Measurements from ENCODE around the gene NCOA4. TPM values are rescaled to one million over a fixed set of nuclear protein-coding genes. Genes with fewer than 3 reads are reported as not detected.
"Not testable (repeated sequence)": the region's sequence is repeated elsewhere in the genome, so short reads cannot be mapped to it uniquely, and the experiment has no call there.

NCOA4 gene
- total RNA-seq, 1 experiment from 2014 or later = 68.0 TPM

DNA sequence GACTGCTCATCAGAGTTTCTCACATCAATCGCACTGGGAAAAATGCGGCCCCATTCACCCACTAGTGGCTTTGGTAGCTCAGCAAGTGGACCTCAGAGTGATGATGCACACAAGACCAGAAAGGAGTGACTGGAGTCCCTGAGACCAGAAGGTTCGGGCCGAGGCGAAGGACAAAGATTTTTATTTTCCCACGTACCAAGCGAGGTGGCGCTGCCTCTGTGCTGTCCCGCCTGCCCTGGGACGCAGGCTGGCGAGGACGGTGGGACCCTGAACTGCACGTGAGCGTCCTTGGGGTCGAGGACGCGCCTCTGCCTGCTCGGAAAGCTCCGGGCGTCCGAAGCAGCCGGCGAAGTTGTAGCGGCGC lies 58.7 kb downstream of the NCOA4 start:
- H3K9me3 ChIP-seq (ENCODE audit: control insufficient read depth in 1 of 2, insufficient read depth in 1 of 2, low read depth in 1 of 2, low read length in 2 of 2); POLR2A ChIA-PET; H4K20me1 ChIP-seq (ENCODE audit: insufficient read depth); H3K27me3 ChIP-seq (ENCODE audit: insufficient read depth, low read length); DNase-seq (ENCODE audit: low read depth, low spot score); H2AFZ ChIP-seq (ENCODE audit: low read depth, low read length, poor library complexity, severe bottlenecking); H3K9me2 ChIP-seq (ENCODE audit: insufficient read depth); H3K36me3 ChIP-seq (ENCODE audit: control insufficient read depth in 1 of 2, insufficient read depth in 2 of 2, low read length in 2 of 2); CTCF ChIA-PET; intact Hi-C loops (cut with micrococcal nuclease); RAD21 ChIA-PET (ENCODE audit: low non-redundant PET in 1 of 2, low total read pairs in 2 of 2, uncharacterized antibody in 2 of 2, unreplicated experiment in 2 of 2); H3K4me1 ChIP-seq (ENCODE audit: control insufficient read depth in 1 of 2, insufficient read depth in 2 of 2, low read length in 2 of 2): not testable (repeated sequence)
- peak; percentile 67 for ATAC-seq
- peaks cover 86% of the 10 kb centered on the region for H3K79me2 ChIP-seq (ENCODE audit: insufficient read depth, low read length)
- peak overlapping the region; percentile 56 for H3K27ac ChIP-seq (ENCODE audit: low read depth, low read length)
- peak overlapping the region; percentile 81 for H3K9ac ChIP-seq (ENCODE audit: low read length)
- H3K4me3 ChIP-seq (replicated peaks in 1 of 2; ENCODE audit: low read depth in 1 of 2, low read length in 2 of 2) = peak overlapping the region; percentile 77 to 78
- H3K4me2 ChIP-seq (ENCODE audit: low read length) = peak overlapping the region; percentile 78
- BruUV-seq (replicated peaks) = TSS peak; percentile 70

DNA sequence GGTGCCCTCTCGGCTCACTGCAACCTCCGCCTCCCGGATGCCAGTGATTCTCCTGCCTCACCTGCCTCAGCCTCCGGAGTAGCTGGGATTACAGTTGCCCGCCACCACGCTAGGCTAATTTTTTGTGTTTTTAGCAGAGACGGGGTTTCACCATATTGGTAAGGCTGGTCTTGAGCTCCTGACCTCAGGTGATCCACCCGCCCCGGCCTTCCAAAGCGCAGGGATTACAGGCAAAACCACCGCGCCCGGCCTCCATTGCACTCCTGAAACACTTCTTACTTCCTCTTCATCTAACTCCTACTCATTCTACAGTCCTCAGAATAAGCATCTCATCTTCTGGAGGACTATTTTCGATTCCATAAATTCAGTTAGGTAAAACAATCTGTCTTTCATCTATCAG lies 59.4 kb downstream of the NCOA4 start:
- Histone ChIP-seq H3K9ac (ENCODE audit: low read length) (peak overlapping the region; percentile 81), H3K4me2 (ENCODE audit: low read length) (peak overlapping the region; percentile 78), H3K4me3 (replicated peaks in 1 of 2; ENCODE audit: low read depth in 1 of 2, low read length in 2 of 2) (peak overlapping the region; percentile 77 to 78), H3K79me2 (ENCODE audit: insufficient read depth, low read length) (peaks cover 87% of the 10 kb centered on the region)
- H4K20me1 ChIP-seq (ENCODE audit: insufficient read depth); RAD21 ChIA-PET (ENCODE audit: low non-redundant PET in 1 of 2, low total read pairs in 2 of 2, uncharacterized antibody in 2 of 2, unreplicated experiment in 2 of 2); POLR2A ChIA-PET; CTCF ChIA-PET; H3K36me3 ChIP-seq (ENCODE audit: control insufficient read depth in 1 of 2, insufficient read depth in 2 of 2, low read length in 2 of 2); H2AFZ ChIP-seq (ENCODE audit: low read depth, low read length, poor library complexity, severe bottlenecking); ATAC-seq; H3K4me1 ChIP-seq (ENCODE audit: control insufficient read depth in 1 of 2, insufficient read depth in 2 of 2, low read length in 2 of 2); H3K27me3 ChIP-seq (ENCODE audit: insufficient read depth, low read length); H3K9me3 ChIP-seq (ENCODE audit: control insufficient read depth in 1 of 2, insufficient read depth in 1 of 2, low read depth in 1 of 2, low read length in 2 of 2); BruUV-seq (replicated peaks); DNase-seq (ENCODE audit: low read depth, low spot score); intact Hi-C loops (cut with micrococcal nuclease); H3K9me2 ChIP-seq (ENCODE audit: insufficient read depth); H3K27ac ChIP-seq (ENCODE audit: low read depth, low read length): not testable (repeated sequence)

DNA sequence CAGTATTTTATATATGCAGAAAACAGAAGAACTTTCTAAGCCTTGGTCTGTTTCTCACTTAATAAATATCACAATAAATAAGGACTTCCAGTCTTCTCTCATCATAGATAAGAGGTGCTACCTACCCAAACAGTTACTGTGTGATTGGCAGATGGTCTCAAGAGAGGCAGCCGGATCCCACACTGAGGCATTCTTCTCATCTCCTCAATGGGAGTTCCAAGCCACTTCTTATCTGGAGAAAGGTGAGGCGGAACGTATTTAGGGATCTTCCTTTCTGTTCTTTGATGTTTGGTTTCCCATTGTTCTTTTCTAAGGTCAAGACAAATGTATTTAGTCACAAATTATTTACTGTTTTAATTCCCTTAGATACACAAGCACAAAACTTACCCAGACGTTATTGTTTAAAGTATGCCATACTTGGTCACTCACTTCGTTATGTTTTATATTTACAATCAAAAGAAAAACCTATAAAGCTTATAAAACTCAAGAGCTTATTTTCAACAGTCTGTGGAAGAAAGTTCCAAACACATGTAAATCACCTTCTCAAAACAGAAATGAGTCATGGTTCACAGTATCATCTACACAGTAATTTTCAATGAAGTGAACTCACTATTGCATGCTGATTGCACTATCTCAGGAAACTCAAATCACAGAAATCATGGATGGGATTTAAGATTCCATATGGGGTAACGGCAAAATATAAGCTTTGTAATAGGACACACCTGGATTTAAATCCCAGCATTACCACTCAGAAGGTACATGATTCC lies 67.6 kb downstream of the NCOA4 start:
- intact Hi-C loops (cut with micrococcal nuclease); H4K20me1 ChIP-seq (ENCODE audit: insufficient read depth); H3K36me3 ChIP-seq (ENCODE audit: control insufficient read depth in 1 of 2, insufficient read depth in 2 of 2, low read length in 2 of 2); H3K9ac ChIP-seq (ENCODE audit: low read length); H2AFZ ChIP-seq (ENCODE audit: low read depth, low read length, poor library complexity, severe bottlenecking); DNase-seq (ENCODE audit: low read depth, low spot score); POLR2A ChIA-PET; ATAC-seq; H3K27me3 ChIP-seq (ENCODE audit: insufficient read depth, low read length); BruUV-seq (replicated peaks); H3K4me2 ChIP-seq (ENCODE audit: low read length); H3K4me3 ChIP-seq (replicated peaks in 1 of 2; ENCODE audit: low read depth in 1 of 2, low read length in 2 of 2); RAD21 ChIA-PET (ENCODE audit: low non-redundant PET in 1 of 2, low total read pairs in 2 of 2, uncharacterized antibody in 2 of 2, unreplicated experiment in 2 of 2); CTCF ChIA-PET; H3K27ac ChIP-seq (ENCODE audit: low read depth, low read length); H3K9me3 ChIP-seq (ENCODE audit: control insufficient read depth in 1 of 2, insufficient read depth in 1 of 2, low read depth in 1 of 2, low read length in 2 of 2); H3K9me2 ChIP-seq (ENCODE audit: insufficient read depth); H3K4me1 ChIP-seq (ENCODE audit: control insufficient read depth in 1 of 2, insufficient read depth in 2 of 2, low read length in 2 of 2): not testable (repeated sequence)
- peaks cover 26% of the 10 kb centered on the region for H3K79me2 ChIP-seq (ENCODE audit: insufficient read depth, low read length)

DNA sequence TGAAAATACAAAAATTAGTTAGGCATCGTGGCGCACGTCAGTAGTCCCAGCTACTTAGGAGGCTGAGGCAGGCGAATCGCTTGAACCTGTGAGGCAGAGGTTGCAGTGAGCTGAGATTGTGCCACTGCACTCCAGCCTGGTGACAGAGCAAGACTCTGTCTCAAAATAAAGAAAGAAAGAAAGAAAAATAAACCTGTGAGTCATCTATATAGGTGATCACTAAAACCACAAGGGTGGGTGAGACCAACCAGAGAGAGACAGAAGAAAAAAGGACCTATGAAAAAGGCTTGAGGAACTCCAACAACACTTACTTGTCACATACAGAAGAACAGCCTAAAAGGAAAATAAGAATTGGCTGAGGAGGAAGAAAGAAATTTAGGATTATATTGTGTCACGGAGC lies 72.5 kb downstream of the NCOA4 start:
- H3K9me3 ChIP-seq (ENCODE audit: control insufficient read depth in 1 of 2, insufficient read depth in 1 of 2, low read depth in 1 of 2, low read length in 2 of 2); H3K27me3 ChIP-seq (ENCODE audit: insufficient read depth, low read length); H2AFZ ChIP-seq (ENCODE audit: low read depth, low read length, poor library complexity, severe bottlenecking); H3K79me2 ChIP-seq (ENCODE audit: insufficient read depth, low read length); RAD21 ChIA-PET (ENCODE audit: low non-redundant PET in 1 of 2, low total read pairs in 2 of 2, uncharacterized antibody in 2 of 2, unreplicated experiment in 2 of 2); H3K36me3 ChIP-seq (ENCODE audit: control insufficient read depth in 1 of 2, insufficient read depth in 2 of 2, low read length in 2 of 2); H3K9me2 ChIP-seq (ENCODE audit: insufficient read depth); intact Hi-C loops (cut with micrococcal nuclease); H4K20me1 ChIP-seq (ENCODE audit: insufficient read depth); H3K27ac ChIP-seq (ENCODE audit: low read depth, low read length); DNase-seq (ENCODE audit: low read depth, low spot score); CTCF ChIA-PET; POLR2A ChIA-PET; BruUV-seq (replicated peaks); ATAC-seq; H3K4me3 ChIP-seq (replicated peaks in 1 of 2; ENCODE audit: low read depth in 1 of 2, low read length in 2 of 2); H3K4me1 ChIP-seq (ENCODE audit: control insufficient read depth in 1 of 2, insufficient read depth in 2 of 2, low read length in 2 of 2); H3K4me2 ChIP-seq (ENCODE audit: low read length); H3K9ac ChIP-seq (ENCODE audit: low read length): not testable (repeated sequence)

All from HCT116 (cell line).